Endothelial cell of umbilical vein (primary cell): ENCODE measurements around the gene INSRR. TPM values are rescaled to one million over a fixed set of nuclear protein-coding genes. Genes with fewer than 3 reads are reported as not detected.

Source experiments
- BruUV-seq: library from RNA; stranded (reverse); fragments of 400-500 nt; replicated peaks from 2 replicates; lab custom pipeline; 2021; lab: Mats Ljungman, UMichigan
- CTCF ChIA-PET: fragments of 300-600, 350-600 bp; sonication (Branson Sonifier 250); formaldehyde crosslinking; loops from one replicate; lab custom pipeline; 2021; ENCODE audit warnings: antibody characterized with exemption, inconsistent platforms; lab: Charles Lee
- POLR2A ChIA-PET: fragments of 300-600, 350-600 bp; sonication (Branson Sonifier 250); formaldehyde crosslinking; loops from one replicate; lab custom pipeline; 2021; ENCODE audit warnings: antibody characterized with exemption, inconsistent platforms; lab: Charles Lee
- DNase-seq: peaks from one replicate; pipeline ENCODE4 v3.0.0-alpha.2; 2011; ENCODE audit warnings: low read depth, low spot score
- FAIRE-seq: peaks from 2 replicates; lab custom pipeline; 2011; peaks lifted over from hg19 to GRCh38; lab: Jason Lieb, UNC
- H2AFZ ChIP-seq: 2 replicates; pipeline ENCODE4 v1.6.0; 2012; ENCODE audit warnings: low read depth, low read length, control low read depth, inconsistent platforms
- H3K27ac ChIP-seq: 2 replicates; pipeline ENCODE4 v1.5.1; 2011; ENCODE audit warnings: low read depth, mild to moderate bottlenecking, control low read depth, low read length, moderate library complexity; ENCODE audit not compliant: insufficient read depth
- H3K27me3 ChIP-seq, 2 experiments: 2 replicates each; pipeline versions ENCODE4 v1.6.0 to v1.6.1; 2011; ENCODE audit warnings: low read length in 2 of 2, mixed read lengths in 1 of 2; ENCODE audit not compliant: control insufficient read depth in 2 of 2, insufficient read depth in 2 of 2
- H3K36me3 ChIP-seq, 2 experiments: 2 replicates in 1 of 2; 3 replicates in 1 of 2; pipeline ENCODE4 v1.5.1; 2011; ENCODE audit warnings: low read length in 2 of 2, mild to moderate bottlenecking in 1 of 2, moderate library complexity in 1 of 2; ENCODE audit not compliant: control insufficient read depth in 2 of 2, insufficient read depth in 2 of 2; ENCODE audit errors: extremely low read depth in 1 of 2
- H3K4me1 ChIP-seq: 3 replicates; pipeline ENCODE4 v1.5.1; 2011; ENCODE audit warnings: mild to moderate bottlenecking, low read length; ENCODE audit not compliant: control insufficient read depth, insufficient read depth; ENCODE audit errors: extremely low read depth
- H3K4me2 ChIP-seq: 2 replicates; pipeline ENCODE4 v1.6.1; 2011; ENCODE audit warnings: low read length, control low read depth, mixed read lengths; ENCODE audit not compliant: insufficient read depth
- H3K4me3 ChIP-seq, 3 experiments: fragments of 200-600 bp in 1 of 3; sonication (generic), shearing (Covaris generic) in 1 of 3; replicated peaks in 1 of 3; 2 replicates each; pipeline ENCODE4 v1.5.1; 2011 to 2016; ENCODE audit warnings: control low read depth in 3 of 3, low read length in 3 of 3, mild to moderate bottlenecking in 2 of 3, inconsistent platforms in 1 of 3, low read depth in 1 of 3, moderate library complexity in 1 of 3; ENCODE audit not compliant: insufficient read depth in 1 of 3
- H3K79me2 ChIP-seq: 2 replicates; pipeline ENCODE4 v1.6.0; 2012; ENCODE audit warnings: low read length, inconsistent platforms; ENCODE audit not compliant: control insufficient read depth, insufficient read depth
- H3K9ac ChIP-seq: replicated peaks from 2 replicates; pipeline ENCODE3; 2011; ENCODE audit warnings: low read length, control low read depth; ENCODE audit not compliant: insufficient read depth; ENCODE audit errors: extremely low read depth
- H3K9me1 ChIP-seq: replicated peaks from 3 replicates; pipeline ENCODE4 v1.6.0; 2011; ENCODE audit warnings: mild to moderate bottlenecking, low read length; ENCODE audit not compliant: control insufficient read depth, insufficient read depth; ENCODE audit errors: extremely low read depth
- H3K9me3 ChIP-seq: replicated peaks from 2 replicates; pipeline ENCODE4 v1.5.1; 2012; ENCODE audit warnings: low read length, inconsistent platforms; ENCODE audit not compliant: control insufficient read depth, insufficient read depth
- H4K20me1 ChIP-seq: replicated peaks from 2 replicates; pipeline ENCODE3; 2011; ENCODE audit warnings: mild to moderate bottlenecking, low read length; ENCODE audit not compliant: control insufficient read depth, insufficient read depth; ENCODE audit errors: extremely low read depth
- CTCF ChIP-seq, 2 donors: IDR thresholded peaks; 1 replicate in 1 of 2; 2 replicates in 1 of 2; pipeline ENCODE4 v1.5.1; 2011; ENCODE audit warnings: low read length in 2 of 2, mild to moderate bottlenecking in 2 of 2, moderate library complexity in 2 of 2, control low read depth in 1 of 2, inconsistent platforms in 1 of 2, low read depth in 1 of 2; ENCODE audit not compliant: insufficient read depth in 1 of 2; ENCODE audit errors: extremely low read depth in 1 of 2
- EZH2 ChIP-seq: IDR thresholded peaks from 2 replicates; pipeline ENCODE4 v1.6.1; 2012; ENCODE audit warnings: borderline replicate concordance, low read depth, mild to moderate bottlenecking, moderate library complexity, low read length, inconsistent platforms; ENCODE audit not compliant: severe bottlenecking
- FOS ChIP-seq: IDR thresholded peaks from 2 replicates; pipeline ENCODE4 v1.6.1; 2011; ENCODE audit warnings: mild to moderate bottlenecking, low read length, moderate library complexity, borderline replicate concordance; ENCODE audit not compliant: insufficient read depth
- GATA2 ChIP-seq: IDR thresholded peaks from 2 replicates; pipeline ENCODE4 v1.7.0; 2011; ENCODE audit warnings: low read depth, mild to moderate bottlenecking, moderate library complexity, mixed read lengths, low read length; ENCODE audit not compliant: insufficient read length, insufficient read depth
- JUN ChIP-seq: IDR thresholded peaks from 2 replicates; pipeline ENCODE4 v1.6.1; 2011; ENCODE audit warnings: borderline replicate concordance, low read depth; ENCODE audit not compliant: insufficient read length, insufficient read depth
- MAX ChIP-seq: IDR thresholded peaks from 2 replicates; pipeline ENCODE4 v1.6.1; 2011; ENCODE audit not compliant: insufficient read depth, insufficient read length
- MYC ChIP-seq: IDR thresholded peaks from one replicate; pipeline ENCODE4 v1.6.1; 2011; ENCODE audit warnings: mild to moderate bottlenecking, low read depth, low read length
- POLR2A ChIP-seq: IDR thresholded peaks from 2 replicates; pipeline ENCODE4 v1.6.1; 2012; ENCODE audit warnings: low read depth, mild to moderate bottlenecking, control low read depth, low read length
- POLR2AphosphoS5 ChIP-seq: IDR thresholded peaks from 2 replicates; pipeline ENCODE4 v1.6.1; 2012; ENCODE audit warnings: low read depth, mild to moderate bottlenecking, control low read depth, low read length, moderate library complexity; ENCODE audit not compliant: insufficient read depth
- dilution Hi-C: fragments of 300-500 bp; cut with MboI; formaldehyde crosslinking; loops from one replicate; pipeline ENCODE4 v1.15.0; 2019; ENCODE audit warnings: low sequenced_read_pairs; ENCODE audit not compliant: extremely low pct_ligation_motif_present
- intact Hi-C: fragments of 100-400 bp; cut with micrococcal nuclease; formaldehyde crosslinking; loops from one replicate; pipeline ENCODE4 v1.10.0; 2022
- polyA plus RNA-seq, 4 experiments: library from polyadenylated mRNA; depleted of rRNA in 3 of 4; stranded (reverse) in 3 of 4; unstranded in 1 of 4; fragments of >200 nt; gene quantifications; 2 replicates each; pipeline versions ENCODE4 v1.2.1 to v1.2.3, GENCODE V29; 2011 to 2012; ENCODE audit warnings: missing spikeins in 1 of 4
- total RNA-seq: library from RNA; stranded (reverse); gene quantifications from 2 replicates; pipeline ENCODE4 v1.2.3, GENCODE V29; 2021

INSRR gene
- total and polyA plus RNA-seq, 2 donors (not counting 3 experiments of a cell fraction or from before 2014, with no cell fraction given) = not detected

GRCh38 chr1:156823210-156823790 is 35.6 kb downstream of the INSRR start:
- no peaks in the 10 kb centered on the region for H3K9me3 ChIP-seq
- BruUV-seq = no TSS peak

GRCh38 chr1:156822680-156823079 is 36.2 kb downstream of the INSRR start:
- no peaks in the 10 kb centered on the region for H3K4me1 ChIP-seq
- no peaks in the 10 kb centered on the region for H3K9me3 ChIP-seq
- H4K20me1 ChIP-seq = no peaks in the 10 kb centered on the region
- H3K27me3 ChIP-seq = peaks cover 15 to 22% of the 10 kb centered on the region in 2 experiments
- H3K79me2 ChIP-seq = no peaks in the 10 kb centered on the region
- BruUV-seq = no TSS peak
- no peaks in the 10 kb centered on the region for H3K36me3 ChIP-seq
- dilution Hi-C loops = no loop called here
- no peak overlapping the region for H3K4me2 ChIP-seq
- no peaks in the 10 kb centered on the region for H3K9me1 ChIP-seq
- no peak overlapping the region for H3K9ac ChIP-seq
- intact Hi-C loops = no loop called here
- FAIRE-seq (no peak), DNase-seq (no peak)
- CTCF ChIA-PET = interaction anchor here (1.0 to 2.5 kb wide), 8 partner anchors 9 to 96 kb away, joined by 3 to 16 read pairs (median 5); no protein-coding TSS in a partner anchor
- no peak for TF ChIP-seq CTCF (IDR thresholded peaks at IDR 0.05; ENCODE audit: extremely low read depth in 1 of 2, insufficient read depth in 1 of 2, low read depth in 1 of 2, low read length in 2 of 2)
- TF ChIP-seq FOS = no peak
- no peak for TF ChIP-seq EZH2
- no peak for TF ChIP-seq MAX
- no peak for TF ChIP-seq POLR2A
- TF ChIP-seq MYC = no peak
- TF ChIP-seq GATA2 = no peak
- no peak for TF ChIP-seq JUN
- TF ChIP-seq POLR2AphosphoS5 = no peak
- no peak overlapping the region for H3K4me3 ChIP-seq
- no peak overlapping the region for H3K27ac ChIP-seq
- POLR2A ChIA-PET = no interaction called here
- no peak overlapping the region for H2AFZ ChIP-seq

More at GRCh38 chr1:156823210-156823790, 35.6 kb downstream of the INSRR start:
- H3K4me3 ChIP-seq = no peak overlapping the region
- DNase-seq (no peak), FAIRE-seq (no peak)
- H3K9ac ChIP-seq = no peak overlapping the region
- H2AFZ ChIP-seq = no peak overlapping the region
- intact Hi-C loops = no loop called here
- H4K20me1 ChIP-seq = no peaks in the 10 kb centered on the region
- H3K36me3 ChIP-seq = no peaks in the 10 kb centered on the region
- no peaks in the 10 kb centered on the region for H3K9me1 ChIP-seq
- peaks cover 15 to 22% of the 10 kb centered on the region in 2 experiments for H3K27me3 ChIP-seq
- H3K4me1 ChIP-seq = no peaks in the 10 kb centered on the region
- no peak overlapping the region for H3K27ac ChIP-seq
- no peaks in the 10 kb centered on the region for H3K79me2 ChIP-seq
- ChIA-PET POLR2A (no interaction called here), CTCF (interaction anchor here (1.6 to 2.5 kb wide), 2 partner anchors 15 to 37 kb away, joined by 8 to 16 read pairs; partner anchors contain the start of gene NTRK1)
- TF ChIP-seq POLR2A (no peak), MAX (no peak)
- dilution Hi-C loops = no loop called here
- H3K4me2 ChIP-seq = no peak overlapping the region
